ENCODE data around the gene QKI.
A peak's percentile ranks its signal among the peaks of the same experiment; 100 is the strongest.

QKI gene

DNA sequence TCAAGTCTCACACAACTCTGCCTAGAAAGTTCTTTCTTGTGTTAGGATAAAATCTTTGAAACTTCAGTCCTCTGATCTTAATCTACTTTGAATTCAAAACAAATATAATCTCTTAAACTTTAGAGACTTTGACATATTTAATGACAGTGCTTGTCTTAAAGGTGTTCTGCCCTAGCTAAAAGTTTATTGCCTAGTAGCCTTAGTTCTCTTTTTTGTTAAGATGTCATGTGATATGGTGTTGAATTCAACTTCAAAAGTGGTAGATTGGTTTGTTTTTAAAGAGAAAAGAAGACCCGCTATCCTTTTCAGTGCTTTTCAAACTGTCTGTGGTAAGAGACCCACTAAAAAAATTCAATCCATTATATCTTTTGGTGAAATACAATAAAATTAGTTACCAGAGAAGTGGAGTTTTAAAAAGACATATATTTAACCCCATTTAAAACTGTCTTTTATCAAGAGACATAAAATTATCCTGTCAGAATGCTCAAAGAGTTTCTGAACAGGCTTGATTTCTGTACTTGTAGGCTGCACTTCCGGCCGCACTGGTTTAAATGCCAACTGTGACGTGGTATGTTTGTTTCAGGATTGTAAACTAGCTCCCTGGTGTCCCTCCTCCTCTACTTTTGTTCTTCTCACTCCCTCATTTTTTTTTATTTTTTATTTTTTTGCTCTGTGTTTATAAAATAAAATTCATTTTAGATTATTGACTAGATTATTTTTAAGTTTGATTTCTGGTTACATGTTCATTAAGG lies 76.5 kb downstream of the QKI start:
- peak in 3 of 6 experiments; percentile 4 to 14 (median 4) for DNase-seq

DNA sequence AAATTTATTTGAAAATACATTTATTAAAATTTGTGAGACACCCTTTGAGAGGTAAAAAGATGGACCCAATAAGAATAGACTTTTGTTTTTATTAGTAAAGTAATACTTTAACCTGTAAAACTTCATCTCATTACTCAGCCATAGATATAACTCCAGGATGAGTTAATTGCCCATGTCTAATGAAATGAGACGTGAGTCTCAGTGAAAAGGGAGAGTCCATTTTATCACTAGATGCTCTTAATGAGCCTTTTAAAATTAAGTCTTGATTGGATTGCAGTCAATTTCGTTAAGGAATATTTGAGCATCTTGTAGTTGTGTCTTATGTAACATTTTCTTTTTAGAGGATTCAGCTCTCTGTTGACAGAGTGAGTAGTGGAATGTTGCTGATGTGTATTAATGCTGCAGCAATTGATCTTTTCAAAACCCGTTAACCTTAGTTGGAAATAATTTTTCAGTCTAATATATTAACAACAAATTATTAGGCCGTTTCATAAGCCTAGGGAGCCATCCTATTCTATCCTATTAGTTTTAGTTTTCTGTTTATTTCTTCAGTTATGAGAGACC lies 77.3 kb downstream of the QKI start:
- DNase-seq, result no peak

DNA sequence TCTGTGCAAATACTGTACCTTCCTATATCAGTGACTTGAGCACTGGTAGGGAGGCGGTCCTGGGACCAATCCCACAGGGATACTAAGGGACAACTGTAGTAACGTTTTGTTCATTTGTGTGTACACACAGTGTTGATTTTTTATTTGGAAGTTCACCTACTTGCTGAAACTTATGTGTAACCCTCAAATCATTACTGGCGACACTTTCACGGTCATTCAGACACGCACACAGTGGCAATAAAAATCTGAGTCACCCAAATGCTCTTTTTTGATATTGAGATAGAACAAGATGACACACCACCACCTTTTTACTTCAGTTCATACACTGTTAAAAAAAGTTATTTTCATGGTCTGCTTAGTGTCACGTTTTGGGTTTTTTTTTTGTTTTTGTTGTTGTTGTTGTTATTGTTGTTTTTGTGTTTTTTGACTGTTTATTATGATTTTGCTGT lies 79.8 kb downstream of the QKI start:
- no peak for DNase-seq

DNA sequence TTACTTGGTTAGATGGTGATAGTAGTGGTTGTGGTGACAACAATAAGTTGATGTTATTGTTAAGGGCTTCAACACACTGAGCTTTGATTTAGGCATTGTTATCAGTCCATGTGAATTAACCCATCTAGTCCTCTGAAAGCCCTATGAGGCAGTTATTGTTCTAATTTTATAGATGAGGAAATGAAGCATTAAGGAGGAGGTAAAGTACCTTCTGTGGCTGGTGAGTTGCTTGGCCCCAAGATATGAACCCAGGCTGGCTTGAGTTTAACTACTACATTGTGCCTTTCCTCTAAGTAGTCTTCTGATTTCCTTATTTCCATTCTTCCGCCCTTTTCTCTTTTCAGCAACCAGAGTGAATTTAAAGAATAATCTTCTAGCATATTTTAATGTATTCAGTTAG lies 81.7 kb downstream of the QKI start:
- no peak for DNase-seq

DNA sequence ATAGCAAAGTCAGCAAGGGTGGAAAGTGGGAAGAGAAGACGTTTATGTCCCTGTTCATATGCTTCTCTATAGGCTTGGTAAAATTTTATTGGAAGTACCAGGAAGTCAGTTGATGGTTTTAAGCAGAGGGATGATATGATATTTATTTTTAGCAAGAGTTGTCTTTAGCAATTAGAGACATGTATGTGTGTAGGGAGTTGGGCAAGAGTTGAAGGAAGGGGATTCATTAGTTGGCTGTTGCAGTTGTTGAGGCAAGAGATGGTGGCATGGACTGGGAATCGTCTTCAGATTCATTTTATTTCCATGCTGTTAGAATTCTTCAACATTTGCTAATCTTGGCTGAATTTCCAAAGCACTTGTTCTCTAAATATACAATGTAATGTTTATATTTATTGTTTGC lies 85.6 kb downstream of the QKI start:
- no peak for DNase-seq

DNA sequence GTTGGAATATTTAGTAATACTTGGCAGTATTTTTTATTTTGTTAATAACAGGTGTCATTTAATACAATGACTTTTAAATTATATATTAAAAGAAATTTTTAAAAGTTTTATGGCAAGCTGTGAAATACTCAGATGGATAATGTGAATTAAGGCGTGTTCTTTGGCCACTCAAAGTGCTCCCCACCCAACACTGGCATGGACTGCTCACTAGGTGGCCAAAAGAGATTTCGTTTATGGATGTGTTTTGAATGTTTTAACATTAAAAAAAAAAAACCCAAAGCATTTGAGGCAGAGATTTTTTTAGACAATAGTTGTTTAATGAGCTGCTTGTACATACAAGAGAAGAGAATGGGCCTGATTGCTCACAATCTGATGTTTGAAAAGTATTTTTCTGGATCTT lies 86.5 kb downstream of the QKI start:
- DNase-seq, result no peak

DNA sequence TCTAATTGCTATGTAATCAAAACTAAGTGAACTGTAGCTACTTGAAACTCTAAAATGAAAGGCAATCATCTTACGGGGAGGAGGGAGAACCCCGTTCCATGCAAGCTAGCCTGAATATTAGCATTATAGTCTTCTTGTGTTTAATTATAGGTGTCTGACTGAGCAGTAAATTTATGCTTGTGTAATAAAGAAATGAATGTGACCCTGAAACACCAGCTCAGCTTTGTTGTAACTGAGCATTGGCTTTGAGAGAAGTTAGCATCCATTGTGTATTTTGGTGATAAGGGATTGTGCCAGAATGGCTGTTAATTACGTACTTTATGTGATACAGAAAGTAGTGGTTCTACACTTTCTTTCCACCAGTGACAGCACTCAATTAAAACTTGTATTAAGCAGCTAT lies 86.9 kb downstream of the QKI start:
- no peak for DNase-seq

DNA sequence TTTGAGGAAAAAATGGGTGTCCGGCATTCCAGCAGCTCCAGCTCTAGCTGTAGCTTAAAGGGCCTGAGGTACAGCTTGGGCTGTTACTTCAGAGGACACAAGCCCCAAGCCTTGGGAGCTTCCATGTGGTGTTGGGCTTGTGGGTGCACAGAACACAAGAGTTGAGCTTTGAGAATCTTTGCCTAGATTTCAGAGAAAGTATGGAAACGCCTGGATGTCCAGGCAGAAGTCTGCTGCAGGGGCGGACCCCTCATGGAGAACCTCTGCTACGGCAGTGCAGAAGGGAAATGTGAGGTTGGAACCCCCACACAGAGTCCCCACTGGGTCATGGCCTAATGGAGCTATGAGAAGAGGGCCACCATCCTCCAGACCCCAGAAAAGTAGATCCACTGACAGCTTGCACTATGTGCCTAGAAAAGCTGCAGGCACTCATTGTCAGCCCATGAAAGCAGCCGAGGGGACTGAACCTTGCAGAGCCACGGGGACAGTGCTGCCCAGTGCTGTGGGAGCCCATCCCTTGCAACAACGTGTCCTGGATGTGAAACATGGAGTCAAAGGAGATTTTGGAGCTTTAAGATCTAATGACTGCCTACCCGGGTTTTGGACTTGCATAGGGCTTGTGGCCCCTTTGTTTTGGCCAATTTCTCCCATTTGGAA lies 90.6 kb downstream of the QKI start:
- DNase-seq, result no peak

DNA sequence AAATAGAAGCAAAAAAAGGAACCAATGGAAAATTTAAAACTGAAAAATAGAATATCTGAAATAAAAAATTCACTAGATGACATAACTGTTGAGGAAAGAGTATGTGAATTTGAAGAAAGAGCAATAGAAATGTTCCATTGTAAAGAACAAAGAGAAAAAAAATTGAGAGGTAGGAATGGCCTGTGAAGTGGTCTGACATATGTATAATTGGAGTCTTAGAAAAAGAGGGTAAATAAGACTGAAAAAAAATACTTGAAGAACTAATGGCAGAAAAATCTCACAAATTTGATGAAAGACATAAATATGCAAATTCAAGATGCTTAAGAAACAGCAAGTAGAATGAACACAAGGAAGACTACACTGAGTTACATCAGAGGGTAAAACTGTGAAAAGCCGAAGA lies 93.4 kb downstream of the QKI start:
- no peak for DNase-seq

DNA sequence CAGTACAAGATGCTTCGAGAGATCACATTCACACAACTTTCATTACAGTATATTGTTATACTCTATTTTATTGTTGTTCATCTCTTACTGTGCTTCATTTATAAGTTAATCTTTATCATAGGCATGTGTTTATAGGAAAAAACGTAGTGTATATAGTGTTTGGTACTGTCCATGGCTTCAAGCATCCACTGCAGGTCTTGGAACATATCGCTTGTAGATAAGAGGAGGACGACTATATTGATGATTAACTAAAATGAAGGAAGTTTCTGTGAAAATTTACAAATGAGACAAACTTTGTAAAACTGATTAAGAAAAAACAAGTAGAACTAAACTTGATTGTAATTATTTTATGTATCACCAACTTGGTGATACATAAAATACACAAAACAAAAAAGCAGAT lies 98.5 kb downstream of the QKI start:
- no peak for DNase-seq

DNA sequence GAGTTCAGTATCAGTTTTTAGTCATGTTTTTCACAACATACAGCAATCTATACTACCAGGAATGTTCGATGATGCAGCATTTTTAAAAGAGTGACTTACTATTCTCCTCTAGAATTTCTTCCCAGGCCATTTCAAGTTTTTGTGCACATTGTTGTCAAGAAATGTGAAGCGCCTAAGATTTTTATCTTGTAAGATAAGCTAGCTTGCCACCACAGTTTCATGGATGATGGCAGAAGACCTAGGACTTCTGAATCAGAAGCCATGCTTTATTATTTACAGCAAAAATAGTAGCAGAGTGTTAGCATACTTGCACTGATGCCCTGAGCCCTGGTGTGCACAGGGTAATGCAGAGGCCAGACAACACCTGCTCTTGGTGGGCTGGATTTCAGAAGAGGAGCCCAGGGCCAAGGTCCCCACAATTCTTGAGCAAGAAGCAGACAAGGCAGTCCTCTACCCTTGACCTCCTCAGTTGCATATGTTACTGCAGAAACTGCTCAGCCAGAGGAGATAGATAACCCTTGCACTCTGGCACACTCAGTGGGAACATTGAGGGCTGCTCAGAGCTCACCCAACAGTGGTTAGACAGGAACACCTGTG lies 99.2 kb downstream of the QKI start:
- DNase-seq, result no peak

DNA sequence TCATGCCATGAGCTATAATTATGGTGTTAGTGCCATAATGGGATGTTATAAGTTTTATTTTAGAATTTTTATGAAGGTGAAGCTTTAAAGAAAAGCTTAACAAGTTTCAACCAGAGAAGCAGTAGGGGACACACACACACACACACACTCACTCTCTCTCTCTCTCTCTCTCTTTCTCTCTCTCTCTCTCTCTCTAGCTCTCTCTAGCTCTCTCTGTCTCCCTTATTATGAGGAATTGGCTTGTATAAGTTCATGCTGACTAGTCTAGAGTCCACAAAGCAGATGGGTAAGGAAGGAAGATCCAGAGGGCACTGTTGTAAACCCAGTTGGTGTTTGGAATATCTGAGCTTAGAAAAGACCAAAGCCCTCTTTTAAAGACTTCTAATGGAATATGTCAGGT lies 102.4 kb downstream of the QKI start:
- no peak for DNase-seq

DNA sequence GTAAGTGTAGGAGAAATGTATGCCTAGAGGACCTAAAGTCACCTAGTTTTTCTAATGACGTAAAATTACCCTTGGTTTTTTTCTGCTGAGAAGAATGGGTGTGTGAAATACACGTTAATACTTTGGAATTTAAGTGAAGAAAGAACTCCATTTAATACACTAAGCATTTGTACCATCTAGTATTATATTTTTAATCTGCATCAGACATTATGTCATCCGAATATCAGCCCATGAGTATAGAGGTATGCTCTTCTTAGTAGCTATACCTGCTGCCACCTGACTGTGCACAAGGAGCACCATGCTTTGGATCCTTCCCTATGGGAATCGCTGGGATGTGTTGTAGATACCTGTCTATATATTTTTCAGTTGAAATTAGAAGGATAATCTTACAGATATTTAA lies 106.4 kb downstream of the QKI start:
- DNase-seq, result no peak

DNA sequence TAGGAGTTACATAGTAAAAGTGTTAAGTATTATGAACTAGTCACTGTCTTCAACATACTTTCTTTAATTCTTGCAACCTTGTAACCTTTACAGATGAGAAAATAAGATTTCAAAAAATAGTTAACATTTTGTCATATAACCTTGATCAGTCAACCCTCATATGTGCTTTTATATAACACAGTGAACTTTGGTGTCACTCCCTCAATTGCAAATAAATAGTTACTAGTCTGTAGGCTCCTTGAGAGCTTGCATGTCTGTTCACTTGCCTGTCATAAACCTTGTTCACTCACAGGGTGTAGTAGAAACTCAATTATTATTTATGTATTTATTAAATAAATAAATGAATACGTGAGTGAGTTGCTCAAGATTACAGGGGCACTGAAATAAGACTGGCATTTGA lies 107.5 kb downstream of the QKI start:
- no peak for DNase-seq

DNA sequence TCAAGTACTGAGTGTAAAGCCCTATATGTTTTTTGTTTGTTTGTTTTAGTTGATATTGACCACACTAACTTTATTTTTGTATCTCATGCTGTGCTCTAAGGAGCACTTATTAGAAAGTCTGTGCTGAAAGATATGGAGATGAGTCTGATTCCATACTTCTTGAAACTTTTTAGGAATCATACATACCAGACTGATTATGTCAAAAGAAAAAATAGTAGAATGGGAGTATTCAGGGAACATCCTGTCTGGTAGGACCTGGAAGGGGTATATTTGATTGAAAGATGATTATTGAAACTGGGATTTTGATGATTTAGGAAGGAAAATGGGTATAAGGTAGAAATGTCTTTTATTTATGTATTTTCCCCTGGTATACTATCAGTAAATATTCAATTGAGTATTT lies 111.4 kb downstream of the QKI start:
- DNase-seq, result no peak

DNA sequence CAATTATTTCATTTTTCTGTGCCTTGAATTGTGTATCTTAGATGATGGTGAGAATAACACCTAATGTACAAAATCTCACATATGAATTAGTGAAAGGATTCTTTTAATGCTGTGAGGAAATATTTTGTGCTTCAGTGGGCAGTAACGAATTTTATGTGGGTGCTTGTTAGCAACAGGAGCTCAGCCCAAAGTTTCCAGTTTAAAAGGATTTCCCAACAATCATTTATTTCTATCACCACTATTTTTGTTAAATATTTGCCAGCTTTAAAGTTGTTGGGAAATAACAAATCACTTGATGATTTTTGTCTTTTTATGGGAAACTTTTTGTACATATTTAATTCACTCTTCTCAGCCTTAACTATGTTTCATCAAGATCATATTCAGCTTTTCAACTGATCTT lies 111.8 kb downstream of the QKI start:
- DNase-seq, result no peak

DNA sequence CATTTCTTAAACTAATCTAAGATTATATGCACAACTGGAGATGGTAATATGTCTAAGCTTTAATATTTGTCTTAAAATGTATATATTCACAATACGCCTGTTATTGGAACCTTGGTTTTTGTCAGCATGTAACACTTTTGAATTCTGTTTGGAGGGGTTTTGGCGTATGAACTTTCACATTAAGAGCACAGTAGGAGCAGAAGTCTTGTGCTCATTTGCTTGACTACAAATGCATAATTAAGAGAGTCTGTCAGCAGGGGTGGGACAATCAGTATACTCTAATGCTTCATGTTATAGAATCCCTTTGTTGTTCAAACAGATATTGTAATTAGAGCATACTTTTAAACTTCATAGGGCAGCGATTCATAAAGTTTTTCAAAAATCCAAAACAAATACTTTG lies 112.8 kb downstream of the QKI start:
- DNase-seq, result no peak

DNA sequence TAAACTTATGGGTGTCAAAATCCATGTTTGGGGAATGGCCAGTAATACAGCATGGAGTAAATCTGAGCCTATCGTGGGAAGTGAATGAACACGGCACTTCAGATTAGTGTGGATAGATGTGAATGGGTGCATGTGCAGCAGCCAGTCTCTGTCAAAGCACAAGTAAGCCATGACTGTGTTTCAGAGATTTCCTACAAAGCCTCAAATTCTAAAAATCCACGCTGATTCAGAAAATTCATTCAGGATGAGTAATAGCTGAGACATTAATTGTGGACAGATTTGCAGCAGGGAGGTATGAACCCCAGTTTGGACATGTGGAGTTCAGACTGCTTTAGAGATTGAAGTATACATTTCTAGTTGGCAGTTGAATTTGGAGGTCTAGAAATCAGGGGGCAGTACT lies 115.1 kb downstream of the QKI start:
- no peak for DNase-seq

DNA sequence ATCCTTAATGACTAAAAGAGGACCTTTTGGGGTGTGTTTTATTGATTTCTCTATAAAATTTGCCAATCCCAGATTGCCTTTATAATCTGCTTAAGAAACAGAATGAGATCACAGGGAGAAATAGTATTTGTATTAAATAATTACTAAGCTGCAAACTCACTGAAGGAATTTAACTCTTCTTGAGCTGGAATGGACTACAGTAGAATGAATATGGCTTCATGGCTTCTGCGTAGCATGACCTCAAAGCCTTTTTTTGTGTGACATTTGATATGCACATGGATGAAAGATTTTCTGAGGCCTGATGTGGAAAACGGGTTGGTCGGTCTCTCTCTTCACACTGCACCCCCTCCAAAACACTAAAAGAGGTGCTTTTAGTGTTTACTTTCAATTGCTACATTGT lies 115.9 kb downstream of the QKI start:
- no peak for DNase-seq

DNA sequence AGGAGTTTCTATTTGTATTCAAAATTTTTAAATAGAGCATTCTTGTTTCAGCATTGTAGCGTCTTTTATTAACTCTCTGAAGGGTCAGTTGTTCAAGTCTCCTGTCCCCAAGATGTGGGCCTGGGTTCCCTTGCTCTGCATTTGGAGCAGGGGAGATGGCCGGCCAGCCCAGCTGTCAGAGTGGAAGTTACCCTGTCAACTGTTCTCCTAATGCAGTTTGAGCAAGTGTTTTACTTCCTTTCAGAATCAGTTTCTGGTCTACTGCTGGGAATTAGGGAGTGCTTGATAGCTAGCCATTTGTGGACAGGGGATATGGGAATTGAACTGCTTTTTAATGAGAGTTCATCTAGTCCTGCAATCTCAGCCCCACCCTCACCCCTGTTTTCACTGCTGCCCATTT lies 116.6 kb downstream of the QKI start:
- DNase-seq, result no peak

DNA sequence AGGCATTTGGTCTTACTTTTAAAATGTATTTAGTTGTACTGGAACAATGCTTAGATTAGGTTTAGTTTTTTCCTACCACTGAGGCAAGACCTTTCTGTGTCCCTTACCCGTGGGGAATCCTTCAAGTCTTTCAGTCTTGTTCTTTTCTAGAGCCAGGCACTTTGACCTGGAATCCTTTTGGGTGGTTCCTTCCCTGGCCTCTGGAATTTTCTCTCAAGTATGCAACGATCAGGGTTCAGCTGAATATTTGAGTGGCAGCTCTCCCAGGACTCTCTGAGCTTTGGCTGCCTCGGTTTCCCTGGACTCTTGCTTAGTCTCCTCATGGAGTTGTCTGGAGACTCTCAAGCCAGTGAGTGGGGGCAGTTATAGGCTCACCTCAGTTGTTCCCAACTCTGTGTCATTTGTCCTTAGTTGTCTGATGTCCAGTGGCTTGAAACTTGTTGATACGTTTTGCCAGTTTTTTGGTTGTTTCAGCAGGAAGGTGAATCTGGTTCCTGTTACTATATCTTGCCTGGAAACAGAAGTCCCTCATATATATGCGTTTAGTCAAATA lies 118.1 kb downstream of the QKI start:
- no peak for DNase-seq

DNA sequence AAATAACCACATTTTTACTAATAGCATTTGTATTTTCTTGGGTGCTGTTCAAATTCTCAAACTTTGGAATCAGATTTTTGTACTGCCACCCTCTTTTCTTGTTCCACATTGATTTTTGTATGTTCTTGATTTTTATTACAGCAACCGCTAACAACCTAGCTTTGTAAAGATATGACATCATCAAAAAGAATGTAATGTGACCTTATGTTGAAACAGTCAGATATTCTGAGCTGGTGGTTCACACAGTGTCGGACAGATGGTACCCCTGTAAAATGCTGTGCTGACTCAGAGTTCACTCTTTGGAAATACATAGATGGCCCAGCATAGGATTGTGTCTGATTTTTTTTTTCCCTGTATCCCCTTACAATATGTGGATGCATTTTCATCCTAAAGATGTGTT lies 118.9 kb downstream of the QKI start:
- DNase-seq, result no peak

DNA sequence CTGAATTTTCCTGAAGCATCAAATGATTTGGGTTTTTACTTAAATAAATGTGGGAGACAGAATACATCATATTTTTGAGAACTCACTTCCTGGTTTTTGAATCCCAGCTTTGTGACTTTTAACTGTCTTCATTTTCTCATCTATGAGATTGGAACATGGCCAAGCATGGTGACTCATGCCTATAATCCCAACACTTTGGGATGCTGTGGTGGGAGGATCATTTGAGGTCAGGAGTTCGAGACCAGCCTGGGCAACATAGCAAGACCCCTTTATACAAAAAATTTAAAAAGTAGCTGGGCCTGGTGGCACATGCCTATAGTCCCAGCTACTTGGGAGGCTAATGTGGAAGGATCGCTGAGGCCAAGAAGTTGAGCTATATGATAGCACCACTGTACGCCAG lies 122.3 kb downstream of the QKI start:
- DNase-seq, result no peak

DNA sequence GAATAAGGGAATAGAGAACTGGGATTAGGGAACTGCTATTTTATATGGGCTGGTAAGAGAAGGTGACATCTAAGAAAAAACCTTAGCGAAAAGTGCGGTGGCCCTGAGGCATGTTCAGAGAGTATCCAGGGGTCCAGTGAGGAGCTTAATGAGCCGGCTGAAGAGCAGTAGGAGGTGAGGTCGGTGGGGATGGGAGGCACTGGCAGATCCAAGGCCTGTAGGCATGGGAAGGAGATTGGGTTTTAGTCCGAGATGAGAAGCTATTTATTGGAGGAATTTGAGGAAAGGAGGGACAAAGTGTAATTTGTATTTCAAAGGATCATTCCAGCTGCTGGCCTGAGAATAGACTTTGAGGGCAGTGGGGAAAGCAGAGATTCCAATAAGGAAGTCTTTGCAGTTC lies 123.8 kb downstream of the QKI start:
- DNase-seq, result no peak
